HUES48 (cell line): Measurements from ENCODE around the gene PKDREJ.

ENCODE experiments used
- H3K27ac ChIP-seq: one replicate; pipeline ENCODE4 v1.7.0; 2013; ENCODE audit warnings: low read depth, low read length, inconsistent platforms
- H3K27me3 ChIP-seq: 2 replicates; pipeline ENCODE4 v1.6.1; 2013; ENCODE audit warnings: mild to moderate bottlenecking, low read length; ENCODE audit not compliant: control insufficient read depth, insufficient read depth
- H3K36me3 ChIP-seq: 2 replicates; pipeline ENCODE4 v1.6.1; 2013; ENCODE audit warnings: low read length; ENCODE audit not compliant: control insufficient read depth, insufficient read depth
- H3K4me1 ChIP-seq: 2 replicates; pipeline ENCODE4 v1.6.1; 2013; ENCODE audit warnings: mild to moderate bottlenecking, low read length; ENCODE audit not compliant: control insufficient read depth, insufficient read depth
- H3K4me3 ChIP-seq: 2 replicates; pipeline ENCODE4 v1.5.1; 2013; ENCODE audit warnings: mild to moderate bottlenecking, low read depth, low read length
- H3K9ac ChIP-seq: 2 replicates; pipeline ENCODE4 v1.6.1; 2013; ENCODE audit warnings: mild to moderate bottlenecking, low read depth, low read length, moderate library complexity
- H3K9me3 ChIP-seq: 2 replicates; pipeline ENCODE4 v1.6.1; 2013; ENCODE audit warnings: low read length; ENCODE audit not compliant: control insufficient read depth, insufficient read depth

Gene PKDREJ

DNA sequence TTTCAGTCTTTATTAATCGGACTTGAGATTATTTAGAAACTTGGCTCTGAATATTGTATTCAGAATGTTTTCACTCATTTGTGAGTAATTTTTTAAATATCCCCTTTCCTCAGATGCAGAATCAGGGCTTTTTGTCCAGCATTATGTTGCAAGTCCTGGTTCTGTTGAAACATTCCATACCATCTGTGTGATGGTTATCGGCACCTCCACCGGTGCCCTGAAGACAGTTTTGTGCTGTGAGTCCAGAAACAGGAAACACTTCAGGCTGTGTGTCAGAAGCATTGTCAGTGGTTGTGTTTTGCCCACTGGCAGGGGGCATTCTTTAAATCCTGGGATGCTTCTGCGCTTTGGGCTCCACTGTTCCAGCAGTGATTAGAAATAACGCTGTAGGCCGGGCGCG is 33.4 kb downstream of the PKDREJ start:
- Histone ChIP-seq H3K36me3 (no peaks in the 10 kb centered on the region), H3K27me3 (no peaks in the 10 kb centered on the region), H3K4me3 (no peak overlapping the region), H3K9ac (no peak overlapping the region), H3K9me3 (no peaks in the 10 kb centered on the region), H3K4me1 (no peaks in the 10 kb centered on the region), H3K27ac (no peak overlapping the region)

DNA sequence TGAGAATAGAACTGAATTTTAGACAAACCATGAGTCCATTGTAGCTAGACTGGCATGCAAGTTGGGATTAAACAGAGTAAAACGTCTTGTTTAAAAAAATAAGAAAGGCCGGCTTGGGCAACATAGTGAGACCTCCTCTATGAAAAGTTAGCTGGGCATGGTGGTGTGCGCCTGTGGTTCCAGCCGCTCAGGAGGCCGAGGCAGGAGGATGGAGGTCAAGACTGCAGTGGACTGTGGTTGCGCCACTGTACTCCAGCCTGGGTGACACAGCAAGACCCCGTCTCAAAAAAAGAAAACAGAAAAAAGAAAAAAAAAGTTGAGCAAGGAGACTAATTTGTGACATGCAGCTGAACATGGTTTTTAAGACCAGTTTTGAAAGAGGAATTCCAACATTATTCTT is 36.6 kb downstream of the PKDREJ start:
- H3K27me3 ChIP-seq: no peaks in the 10 kb centered on the region
- no peak overlapping the region for H3K4me3 ChIP-seq
- H3K27ac ChIP-seq: no peak overlapping the region
- H3K4me1 ChIP-seq: no peaks in the 10 kb centered on the region
- no peaks in the 10 kb centered on the region for H3K36me3 ChIP-seq
- no peaks in the 10 kb centered on the region for H3K9me3 ChIP-seq
- no peak overlapping the region for H3K9ac ChIP-seq

DNA sequence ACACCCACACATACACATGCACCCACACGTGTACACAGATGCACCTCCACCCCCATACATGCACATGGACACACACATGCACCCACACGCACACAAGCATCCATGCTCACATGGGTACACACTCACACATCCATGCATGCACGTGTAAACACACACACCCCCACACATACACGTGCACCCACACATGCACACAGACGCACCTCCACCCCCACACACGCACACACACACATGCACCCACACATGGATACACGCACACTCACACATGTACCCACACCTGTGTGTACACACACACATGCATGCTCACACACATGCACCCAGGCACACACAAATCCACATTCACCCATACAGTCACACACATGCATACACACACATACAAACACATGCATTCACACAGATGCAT is 37.5 kb downstream of the PKDREJ start:
- no peak overlapping the region for H3K9ac ChIP-seq
- H3K4me1 ChIP-seq: no peaks in the 10 kb centered on the region
- no peaks in the 10 kb centered on the region for H3K9me3 ChIP-seq
- no peak overlapping the region for H3K4me3 ChIP-seq
- no peaks in the 10 kb centered on the region for H3K27me3 ChIP-seq
- H3K27ac ChIP-seq: no peak overlapping the region
- no peaks in the 10 kb centered on the region for H3K36me3 ChIP-seq

DNA sequence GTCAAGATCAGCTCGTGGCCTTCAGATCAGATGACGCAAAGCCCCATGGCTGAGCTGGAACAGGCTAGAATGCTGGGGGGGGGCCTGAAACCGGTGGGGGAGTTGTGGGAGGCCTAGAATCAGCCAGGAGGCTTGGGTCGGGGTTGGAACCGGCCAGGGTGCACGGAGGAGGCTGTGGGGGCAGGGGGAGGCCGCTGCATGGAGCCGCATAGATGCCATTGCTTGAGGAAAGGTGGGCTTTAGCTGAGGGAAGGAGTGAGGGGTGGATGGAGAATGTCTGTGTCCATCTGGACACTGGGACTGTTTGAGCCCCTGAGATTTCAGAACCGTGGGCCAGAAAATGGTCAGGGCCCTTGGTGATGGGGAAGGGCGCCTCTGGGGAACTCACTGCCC is 38.2 kb downstream of the PKDREJ start:
- Histone ChIP-seq H3K36me3 (no peaks in the 10 kb centered on the region), H3K4me3 (no peak overlapping the region), H3K4me1 (no peaks in the 10 kb centered on the region), H3K9ac (no peak overlapping the region), H3K9me3 (no peaks in the 10 kb centered on the region), H3K27ac (no peak overlapping the region), H3K27me3 (no peaks in the 10 kb centered on the region)

DNA sequence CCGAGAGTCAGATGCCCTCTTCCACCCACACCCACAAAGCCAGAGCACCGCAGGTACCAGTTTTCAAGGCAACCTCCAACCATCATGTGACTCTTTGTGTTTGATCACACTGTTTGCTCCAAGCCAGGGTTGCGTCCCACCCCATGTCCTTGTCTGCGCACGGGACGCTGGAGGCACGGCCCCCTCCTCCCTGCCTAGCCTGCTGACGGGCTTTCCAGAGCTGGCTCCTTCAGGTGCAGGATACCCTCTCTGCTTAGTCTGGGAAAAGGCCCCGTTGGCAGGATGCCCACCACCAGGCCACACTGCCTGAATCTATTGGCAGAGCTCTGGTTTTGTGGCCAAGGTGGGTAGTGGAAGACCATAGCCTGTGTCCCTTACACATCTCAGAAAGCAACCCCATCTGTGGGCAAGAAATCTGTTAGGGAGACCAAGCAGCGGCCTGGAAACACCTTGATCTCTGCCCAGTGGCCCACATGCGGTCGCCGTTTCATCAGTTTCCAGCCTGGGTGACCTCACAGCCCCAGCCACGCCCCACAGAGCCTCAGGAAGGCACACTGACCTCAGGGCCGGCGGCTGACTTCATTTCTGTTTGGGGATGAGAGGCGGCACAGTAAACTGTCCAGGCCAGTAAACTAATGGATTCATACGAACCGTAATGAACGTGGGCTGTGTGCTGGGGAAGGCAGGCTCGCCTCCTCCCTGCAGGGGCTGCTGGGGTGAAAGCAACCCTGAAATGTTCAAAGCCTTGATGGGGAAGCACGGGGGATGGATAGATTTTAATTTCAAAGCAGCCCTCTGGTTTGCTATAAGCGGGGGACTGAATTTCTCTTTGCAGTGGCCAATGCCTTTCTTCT is 38.9 kb downstream of the PKDREJ start:
- Histone ChIP-seq H3K9ac (no peak overlapping the region), H3K27me3 (no peaks in the 10 kb centered on the region), H3K27ac (no peak overlapping the region), H3K36me3 (no peaks in the 10 kb centered on the region), H3K4me3 (no peak overlapping the region), H3K9me3 (no peaks in the 10 kb centered on the region), H3K4me1 (no peaks in the 10 kb centered on the region)

DNA sequence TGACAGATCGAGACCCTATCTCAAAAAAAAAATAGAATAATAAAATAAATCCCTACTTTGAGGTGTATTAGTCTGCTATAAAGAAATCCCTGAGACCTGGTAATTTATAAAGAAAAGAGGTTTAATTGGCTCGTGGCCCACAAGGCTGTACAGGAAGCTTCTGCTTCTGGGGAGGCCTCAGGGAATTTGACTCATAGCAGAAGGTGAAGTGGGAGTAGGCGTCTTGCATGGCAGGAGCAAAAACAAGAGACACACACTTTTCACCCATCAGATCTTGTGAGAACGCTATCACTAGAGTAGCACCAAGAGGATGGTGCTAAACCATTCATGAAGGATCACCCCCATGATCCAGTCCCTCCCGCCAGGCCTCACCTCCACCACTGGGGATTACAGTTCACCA is 42.2 kb downstream of the PKDREJ start:
- Histone ChIP-seq H3K9ac (no peak overlapping the region), H3K27me3 (no peaks in the 10 kb centered on the region), H3K27ac (no peak overlapping the region), H3K4me1 (no peaks in the 10 kb centered on the region), H3K9me3 (no peaks in the 10 kb centered on the region), H3K36me3 (no peaks in the 10 kb centered on the region), H3K4me3 (no peak overlapping the region)

DNA sequence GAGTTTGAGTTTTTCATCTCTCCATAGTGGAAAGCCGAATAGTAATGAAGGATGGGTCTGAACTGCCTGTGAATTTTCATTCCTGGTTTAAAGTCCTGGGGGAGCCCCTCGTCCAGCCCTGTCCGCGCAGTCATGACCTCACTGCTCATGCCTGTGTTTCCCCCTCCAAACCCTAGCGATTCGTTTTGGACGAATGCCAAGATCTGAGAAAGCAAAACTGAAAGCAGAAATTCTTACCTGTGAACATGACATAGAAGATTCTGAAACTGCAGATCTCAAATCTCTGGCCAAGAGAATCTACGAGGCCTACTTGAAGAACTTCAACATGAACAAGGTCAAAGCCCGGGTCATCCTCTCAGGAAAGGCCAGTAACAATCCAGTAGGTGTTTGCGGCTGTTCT is 43.5 kb downstream of the PKDREJ start:
- H3K27me3 ChIP-seq: no peaks in the 10 kb centered on the region
- H3K36me3 ChIP-seq: no peaks in the 10 kb centered on the region
- no peaks in the 10 kb centered on the region for H3K9me3 ChIP-seq
- H3K4me1 ChIP-seq: no peaks in the 10 kb centered on the region
- no peak overlapping the region for H3K27ac ChIP-seq
- no peak overlapping the region for H3K9ac ChIP-seq
- no peak overlapping the region for H3K4me3 ChIP-seq

DNA sequence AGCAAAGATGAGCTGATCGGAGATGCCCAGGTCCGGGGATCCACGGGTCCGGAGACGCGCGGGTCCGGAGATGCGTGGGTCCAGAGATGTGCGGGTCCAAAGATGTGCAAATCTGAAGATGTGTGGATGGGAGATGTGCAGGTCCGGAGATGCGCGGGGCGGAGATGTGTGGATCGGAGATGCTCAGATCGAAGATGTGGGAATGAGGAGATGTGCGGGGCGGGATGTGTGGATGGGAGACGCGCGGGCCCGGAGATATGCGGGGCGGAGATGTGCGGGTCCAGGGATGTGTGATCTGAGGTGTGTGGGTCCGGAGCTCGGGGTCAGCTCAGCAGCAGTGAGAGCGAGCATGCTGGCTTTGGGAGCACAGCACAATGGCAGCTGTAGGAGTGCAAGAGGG is 48.5 kb downstream of the PKDREJ start:
- Histone ChIP-seq H3K27me3 (no peaks in the 10 kb centered on the region), H3K36me3 (no peaks in the 10 kb centered on the region), H3K4me3 (no peak overlapping the region), H3K4me1 (no peaks in the 10 kb centered on the region), H3K9me3 (peaks cover 3% of the 10 kb centered on the region; the same call in 1 of the 2 replicates), H3K27ac (no peak overlapping the region), H3K9ac (no peak overlapping the region)

DNA sequence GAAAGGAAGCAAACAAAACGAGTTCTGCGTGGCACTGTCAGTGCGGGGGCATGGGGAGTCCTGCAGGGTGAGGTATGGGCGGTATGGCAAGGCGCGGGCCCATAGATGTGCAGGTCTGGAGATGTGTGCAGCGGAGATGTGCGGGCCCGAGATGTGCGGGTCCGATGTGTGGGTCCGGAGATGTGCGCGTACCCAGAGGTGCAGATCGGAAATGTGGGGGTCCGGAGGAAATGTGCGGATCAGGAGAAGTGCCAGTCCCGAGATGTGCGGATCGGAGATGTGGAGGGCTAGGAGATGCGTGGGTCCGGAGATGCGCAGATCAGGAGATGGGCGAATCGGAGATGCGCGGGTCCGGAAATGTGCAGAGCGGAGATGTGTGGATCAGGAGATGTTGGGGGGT is 49.0 kb downstream of the PKDREJ start:
- H3K9ac ChIP-seq: no peak overlapping the region

DNA sequence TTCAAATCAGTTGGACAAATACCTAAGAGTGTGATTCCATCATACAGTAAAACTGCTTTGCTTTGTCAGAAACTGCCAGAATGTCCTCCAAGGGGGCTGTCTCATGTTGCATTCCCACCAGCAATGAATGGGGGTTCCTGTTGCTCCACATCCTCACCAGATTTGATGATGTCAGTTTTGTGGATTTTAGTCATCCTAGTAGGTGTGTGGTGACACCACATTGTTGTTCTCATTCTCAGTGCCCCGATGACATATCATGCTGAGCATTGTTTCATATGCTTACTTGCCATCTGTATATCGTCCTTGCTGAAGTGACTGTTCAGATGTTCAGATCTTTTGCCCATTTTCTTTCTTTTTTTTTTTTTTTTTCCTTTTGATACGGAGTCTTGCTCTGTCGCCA is 50.1 kb downstream of the PKDREJ start:
- Histone ChIP-seq H3K27ac (no peak overlapping the region), H3K27me3 (no peaks in the 10 kb centered on the region), H3K36me3 (no peaks in the 10 kb centered on the region), H3K9ac (no peak overlapping the region), H3K9me3 (peaks cover 13% of the 10 kb centered on the region), H3K4me1 (no peaks in the 10 kb centered on the region), H3K4me3 (no peak overlapping the region)

More for the DNA sequence above, 49.0 kb downstream of the PKDREJ start:
- Histone ChIP-seq H3K9me3 (peaks cover 7% of the 10 kb centered on the region; the same call in 1 of the 2 replicates), H3K4me3 (no peak overlapping the region), H3K27ac (no peak overlapping the region), H3K27me3 (no peaks in the 10 kb centered on the region), H3K36me3 (no peaks in the 10 kb centered on the region), H3K4me1 (no peaks in the 10 kb centered on the region)

DNA sequence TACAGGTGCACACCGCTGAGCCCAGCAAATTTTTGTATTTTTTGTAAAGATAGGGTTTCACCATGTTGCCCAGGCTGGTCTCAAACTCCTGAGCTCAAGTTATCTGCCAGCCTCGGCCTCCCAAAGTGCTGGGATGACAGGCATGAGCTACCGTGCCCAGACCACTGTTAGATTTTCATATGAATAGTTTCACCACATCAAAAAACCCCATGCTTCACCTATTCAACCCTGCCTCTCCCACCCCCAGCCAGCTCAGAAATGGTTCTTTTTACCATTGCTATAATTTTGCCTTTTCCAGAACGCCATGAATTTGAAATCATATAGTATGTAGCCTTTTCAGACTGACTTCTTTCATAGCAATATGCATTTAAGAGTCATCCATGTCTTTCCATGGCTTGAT is 50.9 kb downstream of the PKDREJ start:
- no peaks in the 10 kb centered on the region for H3K27me3 ChIP-seq
- H3K27ac ChIP-seq: no peak overlapping the region
- H3K4me1 ChIP-seq: no peaks in the 10 kb centered on the region
- no peak overlapping the region for H3K9ac ChIP-seq
- peaks cover 13% of the 10 kb centered on the region for H3K9me3 ChIP-seq
- H3K4me3 ChIP-seq: no peak overlapping the region
- H3K36me3 ChIP-seq: no peaks in the 10 kb centered on the region
